Testis (tissue), 3 donors: ENCODE measurements around the gene ANO10. TPM values are rescaled to one million over a fixed set of nuclear protein-coding genes. Genes with fewer than 3 reads are reported as not detected.

Experiments used
- DNase-seq: peaks from one replicate; pipeline ENCODE4 v3.0.0-alpha.2; 2019
- H3K27ac ChIP-seq, 2 donors: fragments of 200-600 bp; sonication (generic); one replicate each; pipeline ENCODE4 v1.5.1; 2019
- H3K27me3 ChIP-seq: fragments of 200-600 bp; sonication (generic); one replicate; pipeline ENCODE4 v1.5.1; 2019
- H3K36me3 ChIP-seq: fragments of 200-600 bp; sonication (generic); one replicate; pipeline ENCODE4 v1.5.1; 2017; ENCODE audit warnings: low read depth; ENCODE audit errors: missing control alignments
- H3K4me1 ChIP-seq: fragments of 200-600 bp; sonication (generic); one replicate; pipeline ENCODE4 v1.5.1; 2019
- H3K4me3 ChIP-seq, 2 donors: fragments of 200-600 bp; sonication (generic); one replicate each; pipeline ENCODE4 v1.5.1; 2017 to 2019
- H3K9me3 ChIP-seq: fragments of 200-600 bp; sonication (generic); one replicate; pipeline ENCODE4 v1.5.1; 2017
- POLR2A ChIP-seq: fragments of 450-650 bp; IDR thresholded peaks from one replicate; pipeline ENCODE4 v1.6.1; 2017; ENCODE audit warnings: antibody characterized with exemption, mild to moderate bottlenecking, moderate library complexity
- WGBS, 2 donors: methylation state at CpG; one replicate each; pipeline ENCODE4 v1.1.5; 2018; 5-methylcytosine and 5-hydroxymethylcytosine counted together
- intact Hi-C: fragments of 100-400 bp; cut with DNase I; formaldehyde crosslinking; loops from one replicate; pipeline ENCODE4 v1.15.1; 2023; ENCODE audit warnings: low total_unique reads
- polyA plus RNA-seq: library from polyadenylated mRNA; stranded (reverse); fragments of 350-450 nt; fragmentation: Illumina TruSeq; extraction: RNeasy Lipid Tissue Mini Kit (QIAGEN cat#74804); gene quantifications from one replicate; pipeline ENCODE4 v1.2.3, GENCODE V29; 2014; ENCODE audit warnings: low read depth, low replicate concordance; ENCODE audit not compliant: insufficient read depth
- total RNA-seq, 2 donors: library from RNA; depleted of rRNA; stranded (reverse); fragments of >200 nt; gene quantifications; one replicate each; pipeline ENCODE4 v1.2.3, GENCODE V29; 2016
- TF ChIP-seq, protein P1 (sequence below), 3 experiments: fragments of 450-650 bp in 2 of 3; fragments of 200-600 bp in 1 of 3; sonication (generic) in 1 of 3; IDR thresholded peaks; one replicate each; pipeline ENCODE4 v1.5.1; 2016 to 2019; ENCODE audit warnings: antibody characterized with exemption in 3 of 3, mild to moderate bottlenecking in 2 of 3, moderate library complexity in 1 of 3

The ANO10 gene
- total and polyA plus RNA-seq, 3 donors from 2014 or later: 19.9 to 26.3 (median 25.0) TPM

GRCh38 chr3:43526956-43527355 lies 94.9 kb downstream of the ANO10 start:
- TF ChIP-seq, protein P1, sequence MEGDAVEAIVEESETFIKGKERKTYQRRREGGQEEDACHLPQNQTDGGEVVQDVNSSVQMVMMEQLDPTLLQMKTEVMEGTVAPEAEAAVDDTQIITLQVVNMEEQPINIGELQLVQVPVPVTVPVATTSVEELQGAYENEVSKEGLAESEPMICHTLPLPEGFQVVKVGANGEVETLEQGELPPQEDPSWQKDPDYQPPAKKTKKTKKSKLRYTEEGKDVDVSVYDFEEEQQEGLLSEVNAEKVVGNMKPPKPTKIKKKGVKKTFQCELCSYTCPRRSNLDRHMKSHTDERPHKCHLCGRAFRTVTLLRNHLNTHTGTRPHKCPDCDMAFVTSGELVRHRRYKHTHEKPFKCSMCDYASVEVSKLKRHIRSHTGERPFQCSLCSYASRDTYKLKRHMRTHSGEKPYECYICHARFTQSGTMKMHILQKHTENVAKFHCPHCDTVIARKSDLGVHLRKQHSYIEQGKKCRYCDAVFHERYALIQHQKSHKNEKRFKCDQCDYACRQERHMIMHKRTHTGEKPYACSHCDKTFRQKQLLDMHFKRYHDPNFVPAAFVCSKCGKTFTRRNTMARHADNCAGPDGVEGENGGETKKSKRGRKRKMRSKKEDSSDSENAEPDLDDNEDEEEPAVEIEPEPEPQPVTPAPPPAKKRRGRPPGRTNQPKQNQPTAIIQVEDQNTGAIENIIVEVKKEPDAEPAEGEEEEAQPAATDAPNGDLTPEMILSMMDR (IDR thresholded peaks at IDR 0.05): no peak
- no peak for TF ChIP-seq POLR2A
- H3K9me3 ChIP-seq: no peaks in the 10 kb centered on the region
- H3K4me3 ChIP-seq: no peak overlapping the region
- no peak overlapping the region for H3K27ac ChIP-seq
- DNase-seq: no peak
- no peaks in the 10 kb centered on the region for H3K36me3 ChIP-seq
- intact Hi-C loops: no loop called here
- no peaks in the 10 kb centered on the region for H3K27me3 ChIP-seq
- H3K4me1 ChIP-seq: no peaks in the 10 kb centered on the region

GRCh38 chr3:43525941-43526607 lies 95.7 kb downstream of the ANO10 start:
- Histone ChIP-seq H3K9me3 (no peaks in the 10 kb centered on the region), H3K4me1 (no peaks in the 10 kb centered on the region), H3K27ac (no peak overlapping the region), H3K4me3 (no peak overlapping the region), H3K27me3 (no peaks in the 10 kb centered on the region), H3K36me3 (no peaks in the 10 kb centered on the region)
- 88 to 95% methylated on average over 4 of the region's 4 CpGs for WGBS, 2 donors
- DNase-seq: no peak
- intact Hi-C loops: no loop called here
- TF ChIP-seq POLR2A: no peak
- TF ChIP-seq, protein P1 (IDR thresholded peaks at IDR 0.05): no peak

DNA sequence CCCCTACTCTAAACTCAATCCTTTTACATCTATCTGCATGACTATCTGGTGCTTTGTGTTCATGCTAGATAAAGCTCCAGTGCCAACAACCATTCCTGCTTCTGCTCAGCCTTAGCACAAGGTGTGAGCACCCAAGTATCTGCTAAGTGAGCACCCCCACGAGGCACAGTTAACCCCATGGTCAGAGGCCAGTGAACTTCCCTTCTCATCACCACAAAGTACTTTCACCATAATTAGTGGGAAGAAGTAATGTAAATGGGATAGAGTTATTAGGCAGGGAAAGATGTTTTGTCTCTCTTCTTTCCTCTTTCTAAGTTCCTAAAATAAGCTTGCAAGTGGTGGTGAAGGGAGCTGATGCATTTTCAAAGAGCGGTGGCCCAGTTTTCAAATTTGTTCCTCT lies 96.4 kb downstream of the ANO10 start:
- Histone ChIP-seq H3K27me3 (no peaks in the 10 kb centered on the region), H3K27ac (no peak overlapping the region), H3K4me1 (no peaks in the 10 kb centered on the region), H3K9me3 (no peaks in the 10 kb centered on the region), H3K4me3 (no peak overlapping the region), H3K36me3 (no peaks in the 10 kb centered on the region)
- no peak for TF ChIP-seq POLR2A
- TF ChIP-seq, protein P1 (IDR thresholded peaks at IDR 0.05): no peak
- 82 to 89% methylated on average over 2 of the region's 2 CpGs for WGBS, 2 donors
- no peak for DNase-seq
- intact Hi-C loops: no loop called here

DNA sequence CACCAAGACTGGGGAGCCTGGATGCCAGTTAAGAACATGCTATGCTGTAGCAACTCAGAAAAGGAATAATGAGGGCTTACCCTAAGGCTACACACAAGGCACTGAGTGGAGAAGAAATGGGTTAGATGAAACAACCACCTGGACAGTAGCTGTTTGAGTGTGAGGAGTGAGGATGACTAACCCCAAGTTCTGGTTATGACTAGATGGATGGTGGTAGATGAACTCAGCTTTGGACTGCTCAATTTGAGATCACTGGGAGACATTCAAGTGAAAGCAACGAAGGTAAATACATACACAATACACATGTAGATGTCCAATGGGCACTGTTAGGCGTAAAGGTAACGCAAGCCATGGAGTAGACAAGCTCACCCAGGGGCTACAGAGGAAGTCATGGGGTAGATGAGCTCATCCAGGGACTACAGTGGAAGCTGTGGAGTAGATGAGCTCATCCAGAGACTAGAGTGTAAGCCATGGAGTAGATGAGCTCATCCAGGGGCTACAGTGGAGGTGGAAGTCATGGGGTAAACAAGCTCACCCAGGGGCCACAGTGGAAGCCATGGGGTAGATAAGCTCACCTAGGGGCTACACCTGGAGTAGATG lies 98.3 kb downstream of the ANO10 start:
- Histone ChIP-seq H3K27ac (no peak overlapping the region), H3K27me3 (no peaks in the 10 kb centered on the region), H3K9me3 (no peaks in the 10 kb centered on the region), H3K4me3 (no peak overlapping the region), H3K36me3 (no peaks in the 10 kb centered on the region), H3K4me1 (no peaks in the 10 kb centered on the region)
- intact Hi-C loops: no loop called here
- TF ChIP-seq POLR2A: no peak
- TF ChIP-seq, protein P1 (IDR thresholded peaks at IDR 0.05): no peak
- no peak for DNase-seq
- 85 to 97% methylated on average over 3 of the region's 3 CpGs for WGBS, 2 donors
